GM18951 (cell line): ENCODE data around the gene BHLHE23.

Experiments
- POLR2A ChIP-seq: IDR thresholded peaks from 4 replicates; pipeline ENCODE4 v1.6.1; 2011; ENCODE audit warnings: mild to moderate bottlenecking; ENCODE audit not compliant: insufficient read length, insufficient read depth; ENCODE audit errors: extremely low read depth
- in situ Hi-C: fragments of 300-500 bp; cut with MboI; formaldehyde crosslinking; loops from one replicate; pipeline ENCODE4 v1.12.0; 2022; ENCODE audit warnings: low sequenced_read_pairs, mixed read lengths, inconsistent platforms; ENCODE audit not compliant: unreplicated experiment

The BHLHE23 gene

GRCh38 chr20:63004607-63005364, 2.0 kb downstream of the BHLHE23 start:
- in situ Hi-C loops, result no loop called here
- TF ChIP-seq POLR2A, result no peak

- in situ Hi-C loops, result no loop called here
- no peak for TF ChIP-seq POLR2A
Observed at GRCh38 chr20:63003546-63003945, 3.2 kb downstream of the BHLHE23 start.

DNA sequence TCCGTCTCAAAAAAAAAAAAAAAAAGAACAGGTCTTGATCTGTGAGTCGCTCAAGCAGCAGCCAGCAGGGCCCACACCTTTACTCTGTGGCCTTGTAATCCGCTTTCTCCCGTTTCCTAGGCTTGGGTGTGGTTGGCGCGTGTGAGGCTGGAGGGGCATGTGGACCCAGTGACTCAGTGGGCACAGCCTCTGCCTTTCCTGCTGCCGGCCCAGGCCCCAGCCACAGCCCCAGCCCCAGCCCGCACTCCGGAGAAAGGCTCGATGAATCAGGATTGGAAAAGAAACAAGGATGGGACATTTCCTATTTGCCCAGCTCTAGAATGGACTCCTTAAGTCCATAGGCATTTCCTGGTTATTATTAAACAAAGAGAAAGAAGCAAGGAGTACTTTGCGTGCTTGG, 4.3 kb downstream of the BHLHE23 start:
- in situ Hi-C loops, result no loop called here
- TF ChIP-seq POLR2A, result no peak

GRCh38 chr20:63000958-63001357, 5.8 kb downstream of the BHLHE23 start:
- no peak for TF ChIP-seq POLR2A
- in situ Hi-C loops, result no loop called here

GRCh38 chr20:63000036-63000435, 6.7 kb downstream of the BHLHE23 start:
- TF ChIP-seq POLR2A, result no peak
- in situ Hi-C loops, result no loop called here

GRCh38 chr20:62999580-62999979, 7.2 kb downstream of the BHLHE23 start:
- no peak for TF ChIP-seq POLR2A
- in situ Hi-C loops, result no loop called here

DNA sequence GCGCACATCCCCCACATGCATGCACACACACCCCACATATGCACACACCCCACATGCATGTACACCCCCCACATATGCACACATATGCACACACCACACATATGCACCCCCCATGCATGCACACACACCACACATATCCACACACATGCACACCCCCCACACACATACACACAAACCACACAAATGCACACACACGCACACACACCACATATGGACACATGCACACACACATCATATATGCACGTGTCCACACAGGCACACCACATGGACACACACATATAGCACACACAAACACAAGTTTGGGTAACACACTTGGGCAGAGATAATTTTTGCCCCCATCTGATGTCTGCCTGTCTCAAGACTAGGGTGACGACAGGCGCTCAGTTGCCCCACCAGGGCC, 8.3 kb downstream of the BHLHE23 start:
- in situ Hi-C loops, result no loop called here
- TF ChIP-seq POLR2A, result no peak

GRCh38 chr20:62997417-62998035, 9.2 kb downstream of the BHLHE23 start:
- no peak for TF ChIP-seq POLR2A
- in situ Hi-C loops, result no loop called here

- TF ChIP-seq POLR2A, result no peak
- in situ Hi-C loops, result no loop called here
Observed at GRCh38 chr20:62996596-62996982, 10.2 kb downstream of the BHLHE23 start.

- no peak for TF ChIP-seq POLR2A
- in situ Hi-C loops, result no loop called here
Observed at GRCh38 chr20:62995898-62996595, 10.7 kb downstream of the BHLHE23 start.

GRCh38 chr20:62995481-62995880, 11.3 kb downstream of the BHLHE23 start:
- TF ChIP-seq POLR2A, result no peak
- in situ Hi-C loops, result no loop called here

- TF ChIP-seq POLR2A, result no peak
- in situ Hi-C loops, result no loop called here
Observed at GRCh38 chr20:62994869-62995281, 11.9 kb downstream of the BHLHE23 start.

- TF ChIP-seq POLR2A, result no peak
- in situ Hi-C loops, result no loop called here
Observed at GRCh38 chr20:62993856-62994494, 12.8 kb downstream of the BHLHE23 start.

- TF ChIP-seq POLR2A, result no peak
- in situ Hi-C loops, result no loop called here
Observed at GRCh38 chr20:62991863-62992262, 14.9 kb downstream of the BHLHE23 start.
